ENCODE data around the gene SMIM44. TPM values are rescaled to one million over a fixed set of nuclear protein-coding genes. Genes with fewer than 3 reads are reported as not detected.
"Not testable (repeated sequence)": the region's sequence is repeated elsewhere in the genome, so short reads cannot be mapped to it uniquely, and the experiment has no call there.

The SMIM44 gene
- total RNA-seq, 1 donor from 2014 or later = not detected

DNA sequence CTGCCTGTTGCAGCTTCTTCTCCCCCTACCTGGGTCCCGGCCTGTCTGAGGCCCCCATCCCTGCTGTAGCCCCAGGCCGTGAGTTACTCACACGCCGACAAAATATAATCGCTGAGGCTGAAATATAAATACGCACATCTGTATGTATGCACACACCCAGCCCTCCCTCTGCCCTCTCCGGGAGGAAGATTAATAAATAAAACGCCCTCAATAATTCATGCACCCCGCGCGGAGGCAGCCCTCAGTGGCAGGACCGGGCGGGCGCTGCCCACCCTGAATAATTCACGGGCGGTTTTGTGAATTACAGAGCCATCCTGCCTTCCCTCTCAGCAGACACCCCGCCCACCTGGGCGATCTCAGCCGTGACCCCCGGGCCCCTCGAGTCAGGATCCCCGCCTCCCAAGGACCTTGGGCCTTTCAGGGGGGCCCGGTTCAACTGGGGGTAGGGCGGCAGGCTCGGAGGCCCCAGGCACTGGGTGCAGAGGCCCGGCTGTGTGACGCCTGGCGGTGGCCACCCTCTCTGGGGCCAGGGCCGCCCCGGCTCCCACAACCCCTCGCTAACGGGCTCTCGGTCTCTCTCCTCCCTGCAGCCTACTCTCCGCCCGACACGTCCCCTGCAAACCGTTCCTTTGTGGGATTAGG is 27.2 kb downstream of the SMIM44 start:
- Histone ChIP-seq H3K27me3 (ENCODE audit: control insufficient read depth, insufficient read depth, low read length) (no peaks in the 10 kb centered on the region), H3K36me3 (ENCODE audit: control insufficient read depth, insufficient read depth, low read length) (peaks cover 37% of the 10 kb centered on the region), H3K4me3 (ENCODE audit: low read depth, low read length) (no peak overlapping the region)
- DNase-seq (ENCODE audit: low read depth) (no peak), FAIRE-seq (no peak)
- TF ChIP-seq, protein P1, sequence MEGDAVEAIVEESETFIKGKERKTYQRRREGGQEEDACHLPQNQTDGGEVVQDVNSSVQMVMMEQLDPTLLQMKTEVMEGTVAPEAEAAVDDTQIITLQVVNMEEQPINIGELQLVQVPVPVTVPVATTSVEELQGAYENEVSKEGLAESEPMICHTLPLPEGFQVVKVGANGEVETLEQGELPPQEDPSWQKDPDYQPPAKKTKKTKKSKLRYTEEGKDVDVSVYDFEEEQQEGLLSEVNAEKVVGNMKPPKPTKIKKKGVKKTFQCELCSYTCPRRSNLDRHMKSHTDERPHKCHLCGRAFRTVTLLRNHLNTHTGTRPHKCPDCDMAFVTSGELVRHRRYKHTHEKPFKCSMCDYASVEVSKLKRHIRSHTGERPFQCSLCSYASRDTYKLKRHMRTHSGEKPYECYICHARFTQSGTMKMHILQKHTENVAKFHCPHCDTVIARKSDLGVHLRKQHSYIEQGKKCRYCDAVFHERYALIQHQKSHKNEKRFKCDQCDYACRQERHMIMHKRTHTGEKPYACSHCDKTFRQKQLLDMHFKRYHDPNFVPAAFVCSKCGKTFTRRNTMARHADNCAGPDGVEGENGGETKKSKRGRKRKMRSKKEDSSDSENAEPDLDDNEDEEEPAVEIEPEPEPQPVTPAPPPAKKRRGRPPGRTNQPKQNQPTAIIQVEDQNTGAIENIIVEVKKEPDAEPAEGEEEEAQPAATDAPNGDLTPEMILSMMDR (IDR thresholded peaks at IDR 0.05; ENCODE audit: insufficient read depth, low read length, severe bottlenecking) = no peak

DNA sequence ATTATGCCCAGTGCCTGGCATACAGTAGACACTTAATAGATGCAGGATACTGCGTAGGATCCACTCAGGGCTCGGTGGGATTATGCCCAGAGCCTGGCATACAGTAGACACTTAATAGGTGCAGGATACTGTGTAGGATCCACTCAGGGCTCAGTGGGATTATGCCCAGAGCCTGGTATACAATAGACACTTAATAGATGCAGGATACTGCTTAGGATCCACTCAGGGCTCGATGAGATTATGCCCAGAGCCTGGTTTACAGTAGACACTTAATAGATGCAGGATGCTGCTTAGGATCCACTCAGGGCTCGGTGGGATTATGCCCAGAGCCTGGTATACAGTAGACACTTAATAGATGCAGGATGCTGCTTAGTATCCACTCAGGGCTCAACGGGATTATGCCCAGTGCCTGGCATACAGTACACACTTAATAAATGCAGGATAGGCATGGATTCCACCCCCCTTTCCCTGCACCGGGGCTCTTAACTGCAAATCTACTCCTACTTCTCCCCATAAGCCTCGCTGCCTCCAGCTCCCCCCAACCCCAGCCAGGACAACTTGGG is 27.8 kb downstream of the SMIM44 start:
- H3K36me3 ChIP-seq (ENCODE audit: control insufficient read depth, insufficient read depth, low read length) = peaks cover 38% of the 10 kb centered on the region

DNA sequence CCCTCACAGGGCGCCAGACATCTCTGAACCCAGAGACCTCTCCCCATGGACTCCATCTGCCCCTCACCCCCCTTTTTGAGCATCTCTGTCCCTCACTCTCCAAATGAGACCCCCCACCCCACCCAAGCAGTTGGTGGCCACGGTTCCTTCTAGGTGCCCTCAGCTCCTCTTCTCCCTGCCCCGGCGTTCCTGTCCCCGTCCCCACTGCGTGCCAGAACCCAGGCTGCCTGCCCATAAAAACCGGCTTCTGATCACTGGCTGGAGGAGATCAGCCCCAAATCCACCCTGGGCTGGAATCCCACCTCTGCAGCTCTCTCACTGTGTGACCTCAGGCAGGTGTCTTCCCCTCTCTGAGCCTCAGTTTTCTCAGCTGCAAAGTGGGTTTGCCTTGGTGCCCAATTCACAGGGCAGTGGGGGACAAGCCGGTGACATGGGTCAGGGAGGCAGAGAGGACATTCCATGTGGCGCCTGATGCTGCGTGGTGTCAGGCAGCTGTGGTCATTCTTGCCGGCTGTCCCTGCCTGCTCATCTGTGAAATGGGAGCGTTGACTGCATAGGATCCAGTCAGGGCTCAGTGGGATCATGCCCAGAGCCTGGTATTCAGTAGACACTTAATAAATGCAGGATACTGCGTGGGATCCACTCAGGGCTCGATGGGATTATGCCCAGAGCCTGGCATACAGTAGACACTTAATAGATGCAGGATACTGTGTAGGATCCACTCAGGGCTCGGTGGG is 28.4 kb downstream of the SMIM44 start:
- no peak for FAIRE-seq

More for the DNA sequence above, 27.8 kb downstream of the SMIM44 start:
- H3K4me3 ChIP-seq (ENCODE audit: low read depth, low read length) = no peak overlapping the region
- no peak for DNase-seq (ENCODE audit: low read depth)
- peak; percentile 52 for FAIRE-seq
- TF ChIP-seq, protein P1 (IDR thresholded peaks at IDR 0.05; ENCODE audit: insufficient read depth, low read length, severe bottlenecking) = no peak
- H3K27me3 ChIP-seq (ENCODE audit: control insufficient read depth, insufficient read depth, low read length) = no peaks in the 10 kb centered on the region

DNA sequence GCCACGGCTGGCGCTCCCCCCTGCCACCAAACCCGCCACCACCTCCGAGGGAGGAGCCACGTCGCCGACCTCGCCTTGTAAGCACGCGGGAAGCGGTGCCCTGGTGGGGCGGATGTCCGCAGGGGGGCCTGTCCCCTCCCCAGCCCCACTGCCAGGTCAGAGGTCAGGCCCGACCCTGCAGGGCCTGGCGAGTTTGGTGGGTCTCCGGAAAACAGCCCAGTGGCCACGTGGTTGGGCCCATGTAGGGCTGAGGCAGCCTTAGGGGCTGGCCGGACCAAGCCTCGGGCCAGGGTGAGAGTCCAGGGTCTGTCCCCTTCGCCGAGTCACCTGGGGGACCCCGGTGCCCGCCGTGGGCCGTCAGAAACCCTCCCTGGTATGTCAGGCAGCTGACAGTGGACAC is 29.4 kb downstream of the SMIM44 start:
- H3K27me3 ChIP-seq (ENCODE audit: control insufficient read depth, insufficient read depth, low read length) = no peaks in the 10 kb centered on the region
- no peak for DNase-seq (ENCODE audit: low read depth)
- FAIRE-seq = no peak
- peaks cover 38% of the 10 kb centered on the region for H3K36me3 ChIP-seq (ENCODE audit: control insufficient read depth, insufficient read depth, low read length)
- no peak overlapping the region for H3K4me3 ChIP-seq (ENCODE audit: low read depth, low read length)
- TF ChIP-seq, protein P1 (IDR thresholded peaks at IDR 0.05; ENCODE audit: insufficient read depth, low read length, severe bottlenecking) = no peak

More for the DNA sequence above, 28.4 kb downstream of the SMIM44 start:
- Histone ChIP-seq H3K27me3 (ENCODE audit: control insufficient read depth, insufficient read depth, low read length) (no peaks in the 10 kb centered on the region), H3K4me3 (ENCODE audit: low read depth, low read length) (no peak overlapping the region), H3K36me3 (ENCODE audit: control insufficient read depth, insufficient read depth, low read length) (peaks cover 36% of the 10 kb centered on the region)
- DNase-seq (ENCODE audit: low read depth) = no peak
- TF ChIP-seq, protein P1 (IDR thresholded peaks at IDR 0.05; ENCODE audit: insufficient read depth, low read length, severe bottlenecking) = no peak

DNA sequence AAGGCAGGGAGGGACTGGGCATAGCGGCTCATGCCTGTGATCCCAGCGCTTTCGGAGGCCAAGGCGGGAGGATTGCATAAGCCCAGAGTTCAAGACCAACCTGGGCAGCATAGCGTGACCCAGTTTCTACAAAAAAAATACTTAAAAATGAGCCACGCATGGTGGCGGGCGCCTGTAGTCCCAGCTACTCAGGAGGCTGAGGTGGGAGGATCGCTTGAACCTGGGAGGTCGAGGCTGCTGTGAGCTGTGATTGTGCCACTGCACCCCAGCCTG is 30.4 kb downstream of the SMIM44 start:
- not testable (repeated sequence) for H3K27me3 ChIP-seq (ENCODE audit: control insufficient read depth, insufficient read depth, low read length); FAIRE-seq; H3K4me3 ChIP-seq (ENCODE audit: low read depth, low read length); DNase-seq (ENCODE audit: low read depth)
- peaks cover 43% of the 10 kb centered on the region for H3K36me3 ChIP-seq (ENCODE audit: control insufficient read depth, insufficient read depth, low read length)

DNA sequence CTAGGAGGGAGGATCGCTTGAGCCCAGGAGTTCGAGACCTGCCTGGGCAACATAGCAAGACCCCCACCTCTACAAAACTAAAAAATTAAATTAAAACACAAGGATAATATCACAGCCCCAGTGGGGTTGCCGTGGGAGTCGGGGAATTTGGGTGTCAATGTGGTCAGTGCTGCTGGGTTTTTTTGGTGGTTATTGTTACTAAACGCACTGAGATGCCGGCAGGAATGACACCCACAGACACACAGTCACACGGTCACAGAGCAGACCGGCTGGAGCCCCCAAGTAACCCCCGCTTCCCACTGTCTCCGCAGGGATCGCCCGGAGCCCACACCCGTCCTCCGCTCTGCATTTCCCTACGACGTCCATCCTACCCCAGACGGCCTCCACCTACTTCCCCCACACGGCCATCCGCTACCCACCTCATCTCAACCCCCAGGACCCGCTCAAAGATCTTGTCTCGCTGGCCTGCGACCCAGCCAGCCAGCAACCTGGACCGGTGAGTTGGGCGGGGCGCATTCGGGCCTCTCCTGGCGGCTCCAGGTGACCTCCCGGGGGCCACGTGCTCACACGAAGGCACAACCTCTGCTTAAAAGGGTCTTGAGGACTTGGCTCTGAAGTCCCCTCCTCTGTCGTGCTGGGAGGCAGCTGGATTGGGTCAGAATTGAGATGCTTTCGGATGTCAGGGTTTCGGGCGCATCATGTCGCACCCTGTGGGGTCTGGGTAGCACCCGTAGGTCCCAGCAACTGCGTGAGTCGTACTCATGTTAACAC is 30.9 kb downstream of the SMIM44 start:
- peaks cover 44% of the 10 kb centered on the region for H3K36me3 ChIP-seq (ENCODE audit: control insufficient read depth, insufficient read depth, low read length)
- FAIRE-seq (no peak), DNase-seq (ENCODE audit: low read depth) (no peak)
- TF ChIP-seq, protein P1 (IDR thresholded peaks at IDR 0.05; ENCODE audit: insufficient read depth, low read length, severe bottlenecking) = no peak
- no peaks in the 10 kb centered on the region for H3K27me3 ChIP-seq (ENCODE audit: control insufficient read depth, insufficient read depth, low read length)
- no peak overlapping the region for H3K4me3 ChIP-seq (ENCODE audit: low read depth, low read length)

Data from bronchial epithelial cell (primary cell).